Astrocyte (in vitro differentiated cells and primary cell): ENCODE data around the gene PCK1.

Experiments
- CTCF ChIP-seq: IDR thresholded peaks from 2 replicates; pipeline ENCODE4 v1.5.1; 2011; ENCODE audit warnings: low read depth, mild to moderate bottlenecking, inconsistent platforms, low read length, moderate library complexity; ENCODE audit not compliant: insufficient read depth
- EZH2 ChIP-seq: IDR thresholded peaks from 2 replicates; pipeline ENCODE4 v1.6.1; 2012; ENCODE audit warnings: mild to moderate bottlenecking, low read length, inconsistent platforms; ENCODE audit not compliant: insufficient read depth

- TF ChIP-seq EZH2, result no peak
- no peak for TF ChIP-seq CTCF
Measured at GRCh38 chr20:57523782-57524181, 37.1 kb upstream of the PCK1 start.
